GM19395 (cell line): Measurements from ENCODE around the gene CARNS1.

Experiments
- ATAC-seq: cut with Tn5 transposase; IDR thresholded peaks from one replicate; pipeline ENCODE4 v1.9.1; 2021; ENCODE audit warnings: mild to moderate bottlenecking, moderate library complexity; ENCODE audit not compliant: unreplicated experiment

CARNS1 gene

DNA sequence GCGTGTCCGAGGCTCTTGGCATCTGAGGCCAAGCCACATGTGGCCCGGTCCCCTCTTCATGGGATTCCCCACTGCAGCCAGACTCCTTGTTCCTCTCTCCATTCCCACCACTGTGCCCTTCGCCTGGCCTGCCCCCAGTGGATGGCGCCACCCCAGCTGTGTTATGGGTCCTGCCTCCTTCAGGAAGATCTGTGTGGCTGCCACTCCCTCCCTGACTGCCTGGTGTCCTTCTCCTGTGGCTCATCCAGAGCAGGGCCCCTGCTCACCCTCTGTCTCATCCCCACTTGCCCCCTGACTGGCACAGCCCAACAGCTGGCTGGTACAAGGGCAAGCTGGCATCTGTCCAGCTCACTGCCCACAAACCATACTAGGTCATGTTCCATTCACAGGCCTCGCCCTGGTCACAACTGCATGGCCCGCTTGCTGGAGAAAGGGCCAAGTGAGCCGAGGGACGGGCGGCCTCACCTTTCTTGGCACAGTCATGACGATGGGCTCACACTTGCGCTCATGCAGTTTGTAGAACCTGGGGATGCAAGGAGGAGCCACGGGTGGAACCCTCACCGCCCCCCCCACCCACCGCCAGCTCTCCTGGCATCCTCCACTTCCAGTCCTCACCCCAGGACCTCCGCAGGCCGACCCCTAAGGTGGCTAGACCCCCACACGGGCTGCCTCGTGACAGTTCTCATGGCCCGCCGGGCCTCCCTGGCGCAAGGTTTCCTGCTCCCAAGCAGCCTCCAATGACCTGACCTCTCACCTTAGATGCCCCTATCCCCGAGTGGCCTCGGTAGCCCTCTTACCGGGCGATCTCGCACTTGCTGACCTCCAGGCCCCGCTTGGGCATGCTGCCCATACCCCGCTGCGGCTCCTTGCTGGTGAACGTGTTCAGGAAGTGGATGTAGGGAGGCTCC lies 24.1 kb downstream of the CARNS1 start:
- ATAC-seq, result no peak

DNA sequence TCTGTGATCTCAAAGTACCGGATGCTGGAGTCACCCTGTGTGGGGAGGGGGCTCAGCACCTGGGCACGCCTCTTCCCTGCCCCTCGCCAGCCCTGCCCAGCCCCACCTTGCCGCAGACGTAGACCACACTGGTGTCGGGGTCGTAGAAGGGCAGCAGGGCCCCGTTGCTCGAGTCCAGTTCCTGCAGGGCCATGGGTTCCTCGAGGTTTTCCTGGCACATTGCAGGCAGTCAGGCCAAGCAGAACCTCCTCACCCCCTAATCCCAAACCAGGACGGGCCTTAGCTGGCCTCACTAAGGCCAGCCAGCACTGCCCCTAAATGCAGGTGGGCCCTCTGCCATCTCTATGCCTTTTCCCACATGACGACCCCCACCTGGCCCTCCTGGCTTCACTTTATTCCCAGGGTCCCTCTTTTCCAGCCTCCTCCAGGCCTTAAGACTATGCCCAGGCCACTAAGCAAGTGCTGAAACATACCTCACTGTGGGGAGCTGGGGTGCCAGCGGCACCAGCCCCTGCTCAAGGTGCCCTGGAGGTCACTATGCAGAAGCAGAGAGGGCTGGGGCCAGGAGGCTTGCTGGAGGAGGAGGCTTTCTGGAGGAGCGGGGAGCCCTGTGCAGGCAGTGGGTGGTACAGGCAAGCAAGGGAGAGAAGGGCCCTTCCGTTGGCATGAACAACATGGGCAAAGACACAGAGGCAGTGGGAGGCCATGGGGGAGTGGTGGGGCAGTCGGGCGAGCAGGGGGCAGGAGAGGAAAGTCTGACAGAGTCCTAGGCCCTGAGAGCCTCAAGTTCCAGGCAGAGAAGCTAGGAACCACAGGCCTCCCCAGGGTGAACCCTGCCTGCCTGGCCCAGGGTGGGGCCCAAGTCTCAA lies 25.0 kb downstream of the CARNS1 start:
- no peak for ATAC-seq

DNA sequence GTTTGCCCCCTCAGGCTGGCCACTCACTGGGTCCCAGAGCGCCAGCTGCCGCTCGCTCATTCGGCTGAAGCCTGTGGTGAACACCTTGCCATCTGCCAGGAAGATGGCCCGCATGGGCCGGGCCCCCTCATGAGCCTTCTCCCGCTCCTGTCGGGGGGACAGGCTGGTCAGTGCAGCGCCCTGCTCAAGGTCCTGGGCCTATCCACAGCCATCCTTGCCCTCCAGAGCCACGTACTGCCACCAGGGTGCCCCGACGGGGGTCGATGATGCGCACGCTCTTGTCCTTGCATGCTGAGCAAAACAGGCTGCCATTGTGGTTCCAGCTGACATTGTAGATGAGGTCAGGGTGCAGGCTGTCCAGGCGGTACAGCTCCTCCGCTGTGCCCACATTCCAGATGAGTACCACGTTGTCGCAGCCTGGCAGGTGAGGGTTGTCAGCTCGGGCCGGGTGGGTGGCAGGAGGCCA lies 25.7 kb downstream of the CARNS1 start:
- no peak for ATAC-seq

DNA sequence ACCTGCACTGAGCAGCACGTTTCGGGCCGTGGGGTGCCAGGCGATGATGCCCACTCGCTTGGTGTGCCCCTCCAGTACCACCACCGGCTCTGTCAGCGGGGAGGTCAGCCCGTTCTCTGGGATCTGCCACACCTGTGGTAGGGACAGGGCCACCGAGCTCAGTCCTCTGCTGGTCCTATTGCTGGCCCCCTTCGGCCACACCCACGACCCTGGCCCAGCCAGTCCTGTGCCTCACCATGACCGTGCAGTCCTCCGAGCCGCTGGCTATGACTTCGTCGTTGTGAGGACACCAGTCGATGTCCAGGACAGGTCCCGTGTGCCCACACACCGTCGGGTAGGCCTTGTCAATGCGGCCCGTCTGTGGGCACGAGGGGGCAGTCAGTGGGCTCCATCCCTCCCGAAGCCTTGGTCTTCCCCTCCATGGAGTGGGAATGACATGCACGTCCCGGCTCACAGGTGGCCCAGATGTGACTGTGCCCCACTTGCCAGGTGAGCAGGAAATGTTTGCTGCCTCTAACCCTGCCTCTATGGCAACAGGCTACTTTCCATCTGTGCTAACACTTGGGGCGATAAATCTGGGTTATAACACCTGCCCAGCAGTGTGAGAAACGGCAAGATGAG lies 26.4 kb downstream of the CARNS1 start:
- ATAC-seq, result no peak

DNA sequence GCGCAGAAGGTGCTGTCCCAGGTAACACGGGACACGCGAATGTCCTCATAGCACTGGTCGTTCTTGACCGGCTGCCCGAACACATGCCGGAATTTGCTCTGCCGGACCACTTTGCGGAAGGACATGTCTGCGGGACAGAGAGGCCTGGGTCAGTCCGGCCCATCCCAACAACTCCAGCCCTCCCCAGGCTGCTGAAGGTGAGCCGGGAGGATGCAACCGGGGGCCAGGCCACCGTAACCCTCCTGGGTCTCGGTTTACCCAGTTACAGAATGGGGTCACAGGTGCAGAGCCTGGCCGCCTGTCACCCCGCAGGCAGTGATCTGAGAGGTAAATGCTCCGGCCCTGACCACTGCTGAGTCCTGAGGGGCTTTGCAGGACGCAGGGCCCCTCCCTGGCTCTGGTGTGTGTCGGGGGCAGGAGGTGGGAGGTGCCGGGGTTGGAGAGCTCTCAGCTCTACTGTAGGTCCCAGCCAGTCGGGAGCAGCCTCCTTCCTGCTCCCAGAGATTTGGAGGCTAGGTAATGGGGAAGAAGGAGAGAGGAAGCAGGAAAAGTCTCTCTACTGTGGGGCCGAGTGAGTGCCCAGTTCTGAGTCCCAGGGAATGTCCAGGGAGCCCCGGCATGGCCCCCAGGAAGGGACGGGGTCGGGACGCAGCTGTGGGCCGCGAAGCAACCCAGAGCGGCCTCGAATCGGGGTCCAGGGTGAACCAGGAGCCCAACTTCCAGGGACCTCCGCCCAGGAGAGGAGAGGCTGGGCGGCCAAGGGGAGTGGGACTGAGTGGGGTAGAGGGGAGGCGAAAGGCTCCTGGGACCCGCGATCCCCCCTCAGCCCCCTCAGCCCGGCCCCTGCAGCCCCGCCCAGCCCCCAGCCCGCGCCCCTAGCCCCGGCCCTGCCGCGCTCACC lies 27.3 kb downstream of the CARNS1 start:
- no peak for ATAC-seq

DNA sequence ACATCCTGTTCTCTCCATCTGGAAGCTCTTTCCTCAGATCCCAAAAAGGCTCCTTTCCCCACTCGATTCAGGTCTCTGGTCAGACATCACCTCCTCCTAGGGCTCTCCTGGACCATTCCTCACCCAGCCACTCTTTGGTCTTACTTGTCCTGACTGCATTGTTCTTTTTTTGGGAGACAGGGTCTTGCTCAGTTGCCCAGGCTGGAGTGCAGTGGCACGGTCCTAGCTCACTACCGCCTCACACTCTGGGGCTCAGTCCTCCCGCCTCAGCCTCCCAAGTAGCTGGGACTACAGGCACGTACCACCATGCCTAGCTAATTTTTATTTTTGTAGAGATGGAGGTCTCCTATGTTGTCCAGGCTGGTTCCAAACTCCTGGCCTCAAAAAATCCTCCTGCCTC lies 30.0 kb downstream of the CARNS1 start:
- ATAC-seq, result no peak

DNA sequence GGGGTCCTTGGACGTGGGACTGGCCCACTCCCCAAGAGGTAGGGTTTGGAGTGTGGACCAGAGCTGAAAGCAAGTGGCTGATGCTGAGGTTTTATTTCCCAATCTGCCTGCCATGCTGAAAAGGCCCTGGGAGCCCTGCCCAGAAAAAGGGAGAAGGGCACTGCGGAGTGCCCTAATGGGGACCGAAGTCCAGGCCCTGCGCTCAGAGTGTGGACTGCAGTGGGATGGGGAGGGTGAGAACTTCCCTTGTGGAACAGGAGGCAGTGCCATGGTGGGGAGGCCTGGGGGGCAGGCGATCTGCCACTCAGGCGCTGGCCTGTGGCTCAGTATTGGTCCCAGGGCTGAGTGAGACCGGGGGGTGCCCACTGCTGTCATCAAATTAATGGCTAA lies 32.7 kb downstream of the CARNS1 start:
- no peak for ATAC-seq

DNA sequence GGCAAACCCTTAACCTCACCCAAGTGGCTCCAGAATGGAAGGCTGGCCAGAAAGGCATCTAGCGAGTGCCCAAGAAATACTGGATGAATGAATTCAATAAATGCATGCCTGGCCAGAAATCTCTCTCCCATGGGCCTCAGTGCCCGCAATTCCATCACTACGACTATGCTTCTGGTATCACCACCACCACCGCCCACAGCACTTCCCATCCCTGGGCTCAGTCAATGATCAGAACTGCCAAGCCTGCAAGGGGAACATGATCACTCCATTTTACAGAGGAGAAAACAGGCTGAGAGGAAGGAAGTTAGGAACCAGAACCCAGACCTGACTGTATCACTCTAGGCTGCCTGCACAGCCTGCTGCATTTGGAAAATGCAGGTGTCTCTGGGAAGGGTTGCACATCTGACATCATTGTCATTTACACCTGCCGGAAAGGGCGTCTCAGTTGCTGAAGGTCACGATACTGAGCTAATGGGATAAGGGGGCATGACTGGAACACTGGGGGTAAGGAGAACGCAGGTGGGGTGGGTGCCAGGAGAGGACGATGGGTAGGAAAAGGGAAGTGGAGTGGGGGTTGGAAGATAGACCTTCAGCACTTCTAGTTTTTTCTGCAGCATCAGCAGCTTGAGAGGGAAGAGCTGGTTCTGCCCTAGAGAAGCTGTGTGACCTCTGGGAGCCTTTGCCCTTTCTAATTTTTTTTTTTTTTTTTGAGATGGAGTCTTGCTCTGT lies 33.8 kb downstream of the CARNS1 start:
- ATAC-seq, result no peak

DNA sequence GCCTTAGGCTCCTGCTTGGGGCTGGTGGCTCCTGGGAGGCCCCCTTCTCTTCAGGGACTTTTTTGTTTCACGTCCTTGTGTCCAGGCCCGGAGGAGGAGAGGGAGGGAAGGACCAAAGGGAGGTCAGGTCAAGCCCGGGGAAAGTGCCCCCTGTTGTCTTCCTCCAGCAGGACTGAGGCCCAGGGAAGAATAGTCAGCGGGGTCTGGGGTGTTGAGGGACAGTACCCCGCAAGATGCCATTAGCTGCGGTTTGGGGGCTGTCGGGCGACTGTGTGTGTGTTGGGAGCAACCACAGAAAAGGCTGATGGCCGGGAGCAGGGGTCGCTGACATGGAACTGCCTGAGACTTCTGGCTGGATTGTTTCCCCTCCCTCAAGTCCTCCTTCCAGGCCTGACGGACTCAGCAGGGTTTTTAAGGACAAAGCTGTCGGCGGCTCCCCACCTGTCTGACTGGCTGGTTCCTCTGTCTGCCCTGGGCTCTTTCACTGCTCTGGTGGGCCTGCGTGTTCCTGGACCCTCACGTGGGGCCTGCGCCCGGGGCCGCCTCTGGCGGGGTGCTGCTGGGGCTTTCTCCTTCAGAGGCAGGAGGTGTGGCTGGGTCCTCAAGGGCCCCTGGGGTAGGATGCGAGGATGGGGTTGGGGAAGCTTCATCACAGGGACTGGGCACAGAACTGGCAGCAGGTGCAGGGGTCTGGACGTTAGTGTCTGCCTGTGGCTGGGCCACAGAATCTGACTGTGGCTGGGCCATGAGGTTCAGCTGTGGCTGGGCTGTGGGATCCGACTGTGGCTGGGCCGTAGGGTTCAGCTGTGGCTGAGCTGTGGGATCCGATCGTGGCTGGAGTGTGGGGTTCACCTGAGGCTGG lies 35.5 kb downstream of the CARNS1 start:
- no peak for ATAC-seq

DNA sequence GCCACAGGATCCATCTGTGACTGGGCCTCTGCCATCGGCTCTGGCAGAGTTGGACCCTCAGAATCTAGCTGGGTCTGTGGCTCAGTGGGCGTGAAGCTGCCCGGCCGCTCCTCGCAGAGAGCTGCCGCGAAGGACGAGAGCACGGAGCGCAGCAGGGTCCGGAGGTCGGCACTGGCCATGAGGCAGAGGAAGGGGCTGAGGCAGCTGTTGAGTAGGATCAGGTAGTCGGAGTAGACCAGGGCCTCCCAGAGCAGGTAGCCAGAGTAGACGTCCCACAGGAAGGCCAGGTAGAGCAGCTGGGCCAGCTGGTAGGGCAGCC lies 36.1 kb downstream of the CARNS1 start:
- ATAC-seq, result no peak

DNA sequence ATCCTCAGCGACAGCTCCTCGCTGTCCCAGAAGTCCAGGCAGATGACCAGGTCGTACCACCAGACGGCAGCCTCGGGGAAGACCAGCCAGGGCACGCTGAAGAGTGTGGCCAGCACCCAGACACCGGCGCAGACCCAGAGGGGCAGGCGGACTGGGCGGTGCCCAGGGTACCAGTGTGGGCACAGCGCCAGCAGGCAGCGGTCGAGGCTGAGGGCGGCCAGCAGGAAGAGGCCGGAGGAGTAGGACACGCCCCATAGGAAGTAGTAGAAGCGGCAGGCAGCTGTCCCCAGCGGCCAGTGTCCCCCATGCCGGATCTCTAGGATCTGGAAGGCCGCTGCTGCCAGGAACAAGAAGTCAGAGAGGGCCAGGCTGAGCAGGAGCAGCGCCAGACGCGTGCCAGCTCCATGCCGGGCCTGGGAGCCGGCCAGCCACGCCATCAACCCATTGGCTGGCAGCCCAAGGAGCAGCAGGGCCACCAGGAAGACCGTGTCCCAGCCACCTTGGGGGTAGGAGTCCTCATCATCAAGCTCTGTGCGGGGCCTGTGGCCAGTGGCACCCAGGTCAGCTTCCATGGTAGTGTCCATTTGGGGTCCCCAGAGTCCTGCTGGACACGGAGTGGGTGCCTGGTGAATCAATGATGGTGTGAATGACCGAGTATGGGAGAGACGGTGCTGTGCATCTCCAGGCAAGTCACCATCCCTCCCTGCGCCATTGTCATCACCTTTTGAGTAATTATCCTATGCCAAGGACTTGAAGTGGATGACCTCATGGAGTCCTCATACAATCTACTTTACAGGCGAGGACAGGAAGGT lies 36.9 kb downstream of the CARNS1 start, which contains the start of gene GPR152:
TSS of gene GPR152 (minus strand) at position 589 of the 812 bp plus-strand sequence. CDS start at position 584, 5 bp downstream.
- ATAC-seq, result no peak

DNA sequence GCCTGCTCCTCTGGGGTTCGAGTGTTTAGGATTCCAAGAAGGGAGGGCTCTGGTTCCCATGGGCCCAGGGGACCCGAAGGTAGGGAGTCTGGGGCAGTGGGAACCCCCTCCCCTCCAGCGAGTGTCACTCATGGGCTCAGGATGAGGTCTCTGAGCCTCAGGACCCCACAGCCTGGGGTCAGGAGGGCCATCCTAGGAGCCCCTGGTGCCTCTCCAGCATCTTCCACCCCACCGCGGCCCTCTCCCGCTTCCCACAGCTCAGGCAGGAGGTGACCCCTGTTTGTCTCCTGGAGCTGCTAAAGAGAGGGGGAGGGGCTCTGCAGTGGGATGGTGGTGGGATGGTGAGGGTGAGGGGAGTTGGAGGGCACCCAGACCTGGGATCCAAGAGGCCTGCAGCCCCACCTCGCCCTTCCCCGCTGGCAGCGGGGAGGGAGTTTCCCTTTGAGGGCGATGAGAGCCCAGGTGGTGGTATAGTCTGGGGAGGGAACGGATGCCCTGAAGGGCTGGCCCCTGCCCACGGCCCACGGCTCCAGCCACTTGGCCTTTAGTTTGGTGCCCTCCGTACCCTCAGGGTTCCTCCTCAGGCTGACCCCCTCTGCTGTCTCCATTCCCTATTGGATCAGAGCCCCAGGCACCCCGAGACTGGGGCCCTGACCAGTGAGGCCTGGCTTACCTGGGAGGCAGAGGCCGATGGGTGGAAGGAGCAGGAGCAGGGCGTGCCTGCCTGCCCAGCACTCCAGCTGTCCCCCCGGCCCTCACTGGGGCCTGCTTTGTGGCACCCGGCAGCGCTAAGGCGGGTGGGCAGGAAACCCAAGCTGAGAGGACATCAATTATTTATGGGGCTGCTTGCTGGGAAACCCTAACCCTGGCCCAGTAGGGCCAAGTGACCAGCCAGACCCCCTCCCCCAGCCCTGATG lies 38.6 kb downstream of the CARNS1 start:
- no peak for ATAC-seq

DNA sequence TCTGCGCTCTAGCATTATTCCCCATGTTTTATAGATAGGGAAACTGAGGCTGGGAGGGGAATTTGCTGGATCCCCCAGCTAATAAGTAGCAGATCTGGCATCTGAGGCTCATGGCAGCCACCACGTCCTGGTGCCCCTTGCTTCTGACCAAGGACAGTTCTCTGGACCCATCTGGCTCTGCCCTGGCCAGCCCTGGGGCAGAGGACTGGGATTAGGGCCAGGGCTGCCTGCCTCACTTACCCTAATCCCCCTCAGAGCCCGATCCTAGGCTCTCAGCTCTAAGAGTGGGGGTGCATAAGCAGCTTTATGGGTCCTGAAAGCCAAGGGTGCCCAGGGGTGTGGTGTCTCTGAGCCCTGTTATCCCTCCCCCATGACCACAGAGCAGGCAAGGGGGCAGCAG lies 39.6 kb downstream of the CARNS1 start, which contains the start of gene CABP4:
TSS of gene CABP4 (plus strand) at position 301 of the 400 bp plus-strand sequence. CDS start at position 371, 70 bp downstream.
- no peak for ATAC-seq

DNA sequence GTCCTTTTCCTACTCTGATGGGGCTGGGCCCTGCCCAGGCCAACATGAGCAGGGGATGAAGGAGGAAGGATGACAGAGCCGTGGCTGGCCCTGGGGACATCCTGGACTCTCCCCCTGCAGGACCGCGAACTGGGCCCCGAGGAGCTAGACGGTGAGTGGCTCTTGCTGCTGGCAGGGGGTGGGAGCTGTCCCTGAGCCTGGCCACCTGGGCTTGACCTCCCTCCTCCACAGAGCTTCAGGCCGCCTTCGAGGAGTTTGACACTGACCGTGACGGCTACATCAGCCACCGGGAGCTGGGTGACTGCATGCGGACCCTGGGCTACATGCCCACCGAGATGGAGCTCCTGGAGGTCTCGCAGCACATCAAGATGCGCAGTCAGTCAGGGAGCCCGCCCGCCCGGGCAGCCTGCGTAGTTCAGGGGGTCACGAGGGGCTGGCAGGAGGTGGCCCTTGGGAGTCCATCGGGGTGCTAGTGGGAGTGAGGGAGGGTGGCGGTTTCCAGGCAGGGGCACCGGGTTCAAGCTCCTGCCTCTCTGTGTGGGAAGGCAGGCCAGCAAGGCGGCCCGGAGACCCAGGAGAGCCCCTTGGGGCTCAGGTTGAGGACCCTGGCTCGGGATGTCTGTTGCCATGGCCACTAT lies 40.7 kb downstream of the CARNS1 start:
- ATAC-seq, result no peak

DNA sequence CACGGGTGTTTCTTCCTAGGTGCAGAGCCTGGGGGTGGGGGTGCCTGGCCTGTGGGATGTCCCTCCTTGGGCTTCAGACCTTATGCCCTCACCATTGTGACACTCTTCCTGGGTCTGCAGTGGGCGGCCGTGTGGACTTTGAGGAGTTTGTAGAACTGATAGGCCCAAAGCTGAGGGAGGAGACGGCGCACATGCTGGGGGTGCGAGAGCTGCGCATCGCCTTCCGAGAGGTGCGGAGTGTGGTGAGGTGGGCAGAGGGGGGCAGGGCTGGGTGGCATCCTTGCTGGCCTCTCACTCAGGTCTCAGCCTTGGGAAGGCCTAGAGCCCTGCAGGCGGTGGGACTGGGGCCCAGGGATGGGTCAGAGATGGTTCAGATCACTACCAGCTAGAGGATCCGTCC lies 42.0 kb downstream of the CARNS1 start:
- no peak for ATAC-seq

DNA sequence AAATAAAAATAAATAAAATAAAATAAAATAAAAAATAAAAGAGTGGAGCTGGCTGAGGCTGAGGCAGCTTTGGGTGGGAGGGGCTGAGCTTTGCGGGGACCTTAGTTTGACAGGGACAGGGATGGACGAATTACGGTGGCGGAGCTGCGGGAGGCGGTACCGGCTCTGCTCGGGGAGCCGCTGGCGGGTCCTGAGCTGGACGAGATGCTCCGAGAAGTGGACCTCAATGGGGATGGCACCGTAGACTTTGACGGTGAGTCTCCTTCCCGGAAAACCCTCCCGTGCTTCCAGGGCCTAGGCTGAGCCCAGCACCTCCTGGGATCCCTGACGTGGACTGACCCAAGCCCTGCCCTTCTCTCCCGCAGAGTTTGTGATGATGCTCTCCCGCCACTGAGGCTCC lies 42.8 kb downstream of the CARNS1 start:
- no peak for ATAC-seq
